Esophagus squamous epithelium (tissue), 5 donors: ENCODE results near the gene PCDH9. TPM values are rescaled to one million over a fixed set of nuclear protein-coding genes. Genes with fewer than 3 reads are reported as not detected.

Experiments used
- DNase-seq: peaks from one replicate; lab custom pipeline; 2025; lab: John Stamatoyannopoulos, UW
- H3K27ac ChIP-seq, 4 donors: fragments of 200-600 bp; sonication (generic); one replicate each; pipeline ENCODE4 v1.5.1; 2016 to 2019; ENCODE audit warnings: mild to moderate bottlenecking in 1 of 4
- H3K27me3 ChIP-seq, 4 donors: fragments of 200-600 bp; sonication (generic); 1 replicate in 3 of 4; 2 replicates in 1 of 4; pipeline versions ENCODE4 v1.5.1 to v1.6.0; 2017 to 2021; ENCODE audit warnings: antibody characterized with exemption in 1 of 4
- H3K36me3 ChIP-seq, 3 donors: fragments of 200-600 bp; sonication (generic); one replicate each; pipeline ENCODE4 v1.5.1; 2016 to 2019
- H3K4me1 ChIP-seq, 3 donors: fragments of 200-600 bp; sonication (generic); one replicate each; pipeline ENCODE4 v1.5.1; 2017 to 2019
- H3K4me3 ChIP-seq, 4 donors: fragments of 200-600 bp; sonication (generic); 1 replicate in 3 of 4; 2 replicates in 1 of 4; pipeline ENCODE4 v1.5.1; 2016 to 2019; ENCODE audit warnings: mild to moderate bottlenecking in 2 of 4, moderate library complexity in 1 of 4
- H3K9me3 ChIP-seq, 3 donors: fragments of 200-600 bp; sonication (generic); one replicate each; pipeline ENCODE4 v1.5.1; 2016 to 2019
- POLR2A ChIP-seq, 4 donors: fragments of 450-650 bp; IDR thresholded peaks; one replicate each; pipeline ENCODE4 v1.6.1; 2017; ENCODE audit warnings: antibody characterized with exemption in 4 of 4, mild to moderate bottlenecking in 4 of 4, moderate library complexity in 3 of 4
- WGBS, 2 donors: methylation state at CpG; one replicate each; pipeline ENCODE4 v1.1.5; 2018; 5-methylcytosine and 5-hydroxymethylcytosine counted together
- intact Hi-C: fragments of 100-400 bp; cut with DNase I; formaldehyde crosslinking; loops from one replicate; pipeline ENCODE4 v1.15.0; 2022
- total RNA-seq, 4 donors: library from RNA; depleted of rRNA; stranded (reverse); fragments of >200 nt; gene quantifications; one replicate each; pipeline ENCODE4 v1.1.0, GENCODE V29; 2016
- TF ChIP-seq, protein P1 (sequence below), 6 experiments: fragments of 450-650 bp in 4 of 6; fragments of 200-600 bp in 2 of 6; sonication (generic) in 2 of 6; IDR thresholded peaks; one replicate each; pipeline ENCODE4 v1.5.1; 2016 to 2019; ENCODE audit warnings: antibody characterized with exemption in 6 of 6, mild to moderate bottlenecking in 4 of 6, moderate library complexity in 4 of 6
- donor health status: DM: yes; HTN: yes; CAD: no.

The PCDH9 gene
- total RNA-seq, 4 donors from 2014 or later, result 0.04 to 1.9 (median 0.45) TPM

GRCh38 chr13:66338542-66338941 is 891.6 kb downstream of the PCDH9 start:
- intact Hi-C loops, result no loop called here
- Histone ChIP-seq H3K27me3 (no peaks in the 10 kb centered on the region), H3K4me1 (no peaks in the 10 kb centered on the region), H3K36me3 (no peaks in the 10 kb centered on the region), H3K27ac (no peak overlapping the region), H3K9me3 (no peaks in the 10 kb centered on the region), H3K4me3 (no peak overlapping the region)
- WGBS, 2 donors, result 24 to 28% methylated on average over 1 of the region's 1 CpG
- DNase-seq, result no peak
- TF ChIP-seq, protein P1, sequence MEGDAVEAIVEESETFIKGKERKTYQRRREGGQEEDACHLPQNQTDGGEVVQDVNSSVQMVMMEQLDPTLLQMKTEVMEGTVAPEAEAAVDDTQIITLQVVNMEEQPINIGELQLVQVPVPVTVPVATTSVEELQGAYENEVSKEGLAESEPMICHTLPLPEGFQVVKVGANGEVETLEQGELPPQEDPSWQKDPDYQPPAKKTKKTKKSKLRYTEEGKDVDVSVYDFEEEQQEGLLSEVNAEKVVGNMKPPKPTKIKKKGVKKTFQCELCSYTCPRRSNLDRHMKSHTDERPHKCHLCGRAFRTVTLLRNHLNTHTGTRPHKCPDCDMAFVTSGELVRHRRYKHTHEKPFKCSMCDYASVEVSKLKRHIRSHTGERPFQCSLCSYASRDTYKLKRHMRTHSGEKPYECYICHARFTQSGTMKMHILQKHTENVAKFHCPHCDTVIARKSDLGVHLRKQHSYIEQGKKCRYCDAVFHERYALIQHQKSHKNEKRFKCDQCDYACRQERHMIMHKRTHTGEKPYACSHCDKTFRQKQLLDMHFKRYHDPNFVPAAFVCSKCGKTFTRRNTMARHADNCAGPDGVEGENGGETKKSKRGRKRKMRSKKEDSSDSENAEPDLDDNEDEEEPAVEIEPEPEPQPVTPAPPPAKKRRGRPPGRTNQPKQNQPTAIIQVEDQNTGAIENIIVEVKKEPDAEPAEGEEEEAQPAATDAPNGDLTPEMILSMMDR (IDR thresholded peaks at IDR 0.05), result no peak
- no peak for TF ChIP-seq POLR2A (IDR thresholded peaks at IDR 0.05)

DNA sequence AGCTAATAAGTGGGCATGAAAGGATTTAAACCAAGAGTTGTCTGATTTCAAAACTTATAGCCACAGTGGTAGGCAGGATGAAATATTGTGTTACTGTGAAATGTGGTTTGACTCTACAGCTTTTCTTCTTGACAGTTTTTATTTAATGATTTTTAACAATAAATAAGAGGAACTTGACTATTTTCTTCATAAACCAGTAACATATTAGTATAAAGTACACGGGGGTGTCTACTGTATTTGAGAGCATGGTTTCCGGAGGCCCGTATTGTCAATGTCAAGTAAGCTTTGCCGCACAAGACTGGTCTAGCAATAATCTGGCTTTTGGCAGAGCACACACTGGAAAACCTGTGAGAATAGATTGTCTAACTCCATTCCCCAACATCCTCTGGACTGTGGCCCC is 894.5 kb downstream of the PCDH9 start:
- no peaks in the 10 kb centered on the region for H3K36me3 ChIP-seq
- 67 to 80% methylated on average over 4 of the region's 4 CpGs for WGBS, 2 donors
- intact Hi-C loops, result no loop called here
- no peaks in the 10 kb centered on the region for H3K27me3 ChIP-seq
- no peak for DNase-seq
- no peak overlapping the region for H3K27ac ChIP-seq
- H3K9me3 ChIP-seq, result no peaks in the 10 kb centered on the region
- H3K4me1 ChIP-seq, result no peaks in the 10 kb centered on the region
- no peak overlapping the region for H3K4me3 ChIP-seq
- TF ChIP-seq, protein P1 (IDR thresholded peaks at IDR 0.05), result no peak
- no peak for TF ChIP-seq POLR2A (IDR thresholded peaks at IDR 0.05)

DNA sequence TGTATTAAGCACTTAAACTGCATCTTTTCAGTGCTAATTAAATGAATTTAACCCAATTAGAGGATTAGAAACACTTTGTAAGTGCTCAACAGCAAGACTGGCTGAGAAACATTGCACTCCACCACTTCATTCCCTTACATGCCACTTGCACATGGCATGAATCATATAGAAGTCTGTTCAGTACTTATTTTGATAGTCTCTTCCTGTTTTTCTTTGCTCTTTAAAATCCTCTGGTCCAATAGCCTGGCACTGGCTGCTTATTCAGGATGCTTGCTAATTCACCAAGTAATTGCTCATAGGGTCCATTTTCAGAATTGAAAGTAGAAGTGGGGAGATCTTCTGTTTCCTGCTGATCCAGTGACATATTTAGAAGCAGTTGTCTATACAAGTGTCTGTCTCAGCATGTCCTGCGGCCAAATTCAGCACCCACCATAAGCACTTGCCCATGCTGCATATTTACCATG is 900.1 kb downstream of the PCDH9 start:
- no peak for DNase-seq
- TF ChIP-seq POLR2A (IDR thresholded peaks at IDR 0.05), result no peak
- TF ChIP-seq, protein P1 (IDR thresholded peaks at IDR 0.05), result no peak
- Histone ChIP-seq H3K4me1 (no peaks in the 10 kb centered on the region), H3K27ac (no peak overlapping the region), H3K36me3 (no peaks in the 10 kb centered on the region), H3K27me3 (no peaks in the 10 kb centered on the region), H3K9me3 (no peaks in the 10 kb centered on the region), H3K4me3 (no peak overlapping the region)
- intact Hi-C loops, result no loop called here
- 24 to 46% methylated on average over 1 of the region's 1 CpG for WGBS, 2 donors

GRCh38 chr13:66328476-66328875 is 901.7 kb downstream of the PCDH9 start:
- Histone ChIP-seq H3K36me3 (no peaks in the 10 kb centered on the region), H3K4me1 (no peaks in the 10 kb centered on the region), H3K9me3 (no peaks in the 10 kb centered on the region), H3K27me3 (no peaks in the 10 kb centered on the region), H3K4me3 (no peak overlapping the region), H3K27ac (no peak overlapping the region)
- DNase-seq, result no peak
- 68 to 70% methylated on average over 5 of the region's 5 CpGs for WGBS, 2 donors
- no peak for TF ChIP-seq POLR2A (IDR thresholded peaks at IDR 0.05)
- TF ChIP-seq, protein P1 (IDR thresholded peaks at IDR 0.05), result no peak
- intact Hi-C loops, result no loop called here

DNA sequence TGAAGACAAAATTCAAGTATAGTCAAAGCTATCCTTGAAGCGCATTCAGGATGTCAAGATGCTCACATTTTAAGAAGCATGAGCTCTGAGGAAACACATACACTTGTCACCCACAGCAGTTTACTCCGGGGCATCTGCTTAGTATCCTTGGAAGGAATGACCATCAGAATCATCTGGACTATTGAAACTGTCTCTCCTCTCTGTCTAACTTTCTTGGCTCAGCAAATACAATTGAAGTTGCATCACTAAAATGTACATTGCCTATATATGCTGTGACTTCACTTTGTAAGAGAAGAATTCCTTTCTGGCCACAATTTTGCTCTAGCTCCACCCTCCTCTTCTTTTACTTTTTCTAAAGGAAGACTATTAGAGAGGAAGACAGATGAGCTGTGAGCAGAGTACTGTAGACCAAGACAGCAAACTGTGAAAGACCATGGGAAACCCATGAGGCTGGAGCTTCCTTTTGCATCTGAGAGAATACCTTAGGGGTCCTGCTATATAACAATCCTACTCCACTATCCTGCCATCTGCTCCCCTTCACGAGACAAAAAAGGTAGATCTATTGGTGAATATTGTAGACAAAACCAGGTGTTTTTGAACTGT is 906.3 kb downstream of the PCDH9 start:
- Histone ChIP-seq H3K4me1 (no peaks in the 10 kb centered on the region), H3K27me3 (no peaks in the 10 kb centered on the region), H3K9me3 (no peaks in the 10 kb centered on the region), H3K36me3 (no peaks in the 10 kb centered on the region), H3K27ac (no peak overlapping the region), H3K4me3 (no peak overlapping the region)
- TF ChIP-seq, protein P1 (IDR thresholded peaks at IDR 0.05), result no peak
- TF ChIP-seq POLR2A (IDR thresholded peaks at IDR 0.05), result no peak
- no peak for DNase-seq
- intact Hi-C loops, result no loop called here
- WGBS, 2 donors, result 67 to 87% methylated on average over 3 of the region's 3 CpGs
